Osteoblast (primary cell): ENCODE results near the gene TEX30. TPM values are rescaled to one million over a fixed set of nuclear protein-coding genes. Genes with fewer than 3 reads are reported as not detected.
"Not testable (repeated sequence)": the region's sequence is repeated elsewhere in the genome, so short reads cannot be mapped to it uniquely, and the experiment has no call there.

Source experiments
- DNase-seq: peaks from one replicate; pipeline ENCODE4 v3.0.0; 2011; ENCODE audit warnings: low spot score, mixed read lengths; ENCODE audit not compliant: insufficient read length; ENCODE audit errors: missing footprints
- H2AFZ ChIP-seq: 2 replicates; pipeline ENCODE4 v1.6.0; 2011; ENCODE audit warnings: mild to moderate bottlenecking, low read length
- H3K27ac ChIP-seq: 2 replicates; pipeline ENCODE4 v1.5.1; 2011; ENCODE audit warnings: mild to moderate bottlenecking, low read depth, low read length, moderate library complexity
- H3K27me3 ChIP-seq: 2 replicates; pipeline ENCODE4 v1.6.0; 2012; ENCODE audit warnings: mild to moderate bottlenecking, control low read depth, inconsistent platforms, low read length, moderate library complexity; ENCODE audit not compliant: insufficient read depth
- H3K36me3 ChIP-seq: 2 replicates; pipeline ENCODE4 v1.5.1; 2011; ENCODE audit warnings: mild to moderate bottlenecking, low read length, control low read depth, moderate library complexity; ENCODE audit not compliant: insufficient read depth
- H3K4me1 ChIP-seq: 2 replicates; pipeline ENCODE4 v1.5.1; 2011; ENCODE audit warnings: mild to moderate bottlenecking, low read length, control low read depth, moderate library complexity; ENCODE audit not compliant: insufficient read depth
- H3K4me2 ChIP-seq: 2 replicates; pipeline ENCODE4 v1.6.0; 2011; ENCODE audit warnings: mild to moderate bottlenecking, low read length; ENCODE audit not compliant: insufficient read depth
- H3K4me3 ChIP-seq: fragments of 200-600 bp; sonication (generic); 3 replicates; pipeline ENCODE4 v1.5.1; 2012; ENCODE audit warnings: mild to moderate bottlenecking, low read length, inconsistent platforms; ENCODE audit not compliant: insufficient read depth
- H3K79me2 ChIP-seq: 2 replicates; pipeline ENCODE4 v1.6.0; 2012; ENCODE audit warnings: mild to moderate bottlenecking, low read length, control low read depth, inconsistent platforms; ENCODE audit not compliant: insufficient read depth
- H3K9me3 ChIP-seq: 2 replicates; pipeline ENCODE4 v1.5.1; 2011; ENCODE audit warnings: low read depth, low read length, control low read depth
- H4K20me1 ChIP-seq: 2 replicates; pipeline ENCODE4 v1.6.0; 2012; ENCODE audit warnings: mild to moderate bottlenecking, low read length, control low read depth; ENCODE audit not compliant: insufficient read depth
- CTCF ChIP-seq: IDR thresholded peaks from 2 replicates; pipeline ENCODE4 v1.5.1; 2011; ENCODE audit warnings: mild to moderate bottlenecking, low read depth, low read length, moderate library complexity; ENCODE audit errors: extremely low read depth
- total RNA-seq: library from RNA; depleted of rRNA; stranded (reverse); fragments of >200 nt; gene quantifications from 2 replicates; pipeline ENCODE4 v1.2.3, GENCODE V29; 2012

TEX30 gene
- total RNA-seq, 1 donor, result 13.4 TPM

GRCh38 chr13:102784483-102784882 is 10.9 kb upstream of the TEX30 start:
- TF ChIP-seq CTCF, result no peak
- Histone ChIP-seq H3K79me2 (no peaks in the 10 kb centered on the region), H3K4me3 (no peak overlapping the region), H3K4me2 (no peak overlapping the region), H3K27ac (no peak overlapping the region), H3K9me3 (no peaks in the 10 kb centered on the region), H2AFZ (no peak overlapping the region), H3K27me3 (no peaks in the 10 kb centered on the region), H4K20me1 (no peaks in the 10 kb centered on the region), H3K4me1 (no peaks in the 10 kb centered on the region), H3K36me3 (peaks cover 19% of the 10 kb centered on the region)
- DNase-seq, result no peak

GRCh38 chr13:102781591-102781990 is 8.0 kb upstream of the TEX30 start:
- no peak overlapping the region for H2AFZ ChIP-seq
- H3K27me3 ChIP-seq, result no peaks in the 10 kb centered on the region
- H4K20me1 ChIP-seq, result no peaks in the 10 kb centered on the region
- DNase-seq, result no peak
- H3K4me2 ChIP-seq, result no peak overlapping the region
- TF ChIP-seq CTCF, result no peak
- peaks cover 7% of the 10 kb centered on the region for H3K36me3 ChIP-seq
- no peaks in the 10 kb centered on the region for H3K4me1 ChIP-seq
- no peaks in the 10 kb centered on the region for H3K79me2 ChIP-seq
- no peak overlapping the region for H3K27ac ChIP-seq
- H3K4me3 ChIP-seq, result no peak overlapping the region
- H3K9me3 ChIP-seq, result no peaks in the 10 kb centered on the region

- not testable (repeated sequence) for H3K4me1 ChIP-seq, H3K27ac ChIP-seq, H3K4me2 ChIP-seq, H3K27me3 ChIP-seq, H3K79me2 ChIP-seq, H3K36me3 ChIP-seq, H4K20me1 ChIP-seq, H2AFZ ChIP-seq, H3K4me3 ChIP-seq, H3K9me3 ChIP-seq, DNase-seq
Measured at GRCh38 chr13:102780656-102781055, 7.1 kb upstream of the TEX30 start.

GRCh38 chr13:102779436-102780159 is 6.0 kb upstream of the TEX30 start:
- Histone ChIP-seq H3K4me1 (no peaks in the 10 kb centered on the region), H3K27me3 (no peaks in the 10 kb centered on the region), H3K27ac (no peak overlapping the region), H4K20me1 (no peaks in the 10 kb centered on the region), H3K4me2 (no peak overlapping the region), H2AFZ (no peak overlapping the region), H3K4me3 (no peak overlapping the region), H3K36me3 (peaks cover 5% of the 10 kb centered on the region), H3K79me2 (no peaks in the 10 kb centered on the region), H3K9me3 (no peaks in the 10 kb centered on the region)
- no peak for TF ChIP-seq CTCF
- no peak for DNase-seq
